ENCODE measurements around the gene PRDM16. TPM values are rescaled to one million over a fixed set of nuclear protein-coding genes. Genes with fewer than 3 reads are reported as not detected.

Gene PRDM16
- total and polyA plus RNA-seq, 2 of the 13 experiments (the other 11 are each of a cell fraction or from before 2014, with no cell fraction given) = 0.15 to 0.81 TPM

GRCh38 chr1:3248155-3249141 is 179.4 kb downstream of the PRDM16 start (continued):
- TF ChIP-seq FOXP4 (CRISPR knock-in tag; IDR thresholded peaks at IDR 0.05) = no peak
- TF ChIP-seq CREM (IDR thresholded peaks at IDR 0.05) = no peak
- TF ChIP-seq CREM (CRISPR knock-in tag; IDR thresholded peaks at IDR 0.05) = no peak
- TF ChIP-seq ZNF337 (CRISPR knock-in tag; IDR thresholded peaks at IDR 0.05; ENCODE audit: borderline replicate concordance, low read depth) = no peak
- TF ChIP-seq, protein P1, sequence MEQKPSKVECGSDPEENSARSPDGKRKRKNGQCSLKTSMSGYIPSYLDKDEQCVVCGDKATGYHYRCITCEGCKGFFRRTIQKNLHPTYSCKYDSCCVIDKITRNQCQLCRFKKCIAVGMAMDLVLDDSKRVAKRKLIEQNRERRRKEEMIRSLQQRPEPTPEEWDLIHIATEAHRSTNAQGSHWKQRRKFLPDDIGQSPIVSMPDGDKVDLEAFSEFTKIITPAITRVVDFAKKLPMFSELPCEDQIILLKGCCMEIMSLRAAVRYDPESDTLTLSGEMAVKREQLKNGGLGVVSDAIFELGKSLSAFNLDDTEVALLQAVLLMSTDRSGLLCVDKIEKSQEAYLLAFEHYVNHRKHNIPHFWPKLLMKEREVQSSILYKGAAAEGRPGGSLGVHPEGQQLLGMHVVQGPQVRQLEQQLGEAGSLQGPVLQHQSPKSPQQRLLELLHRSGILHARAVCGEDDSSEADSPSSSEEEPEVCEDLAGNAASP (CRISPR knock-in tag; IDR thresholded peaks at IDR 0.05; ENCODE audit: borderline replicate concordance) = no peak
- TF ChIP-seq ZNF788 (CRISPR knock-in tag; IDR thresholded peaks at IDR 0.05; ENCODE audit: borderline replicate concordance) = no peak
- TF ChIP-seq KLF11 (CRISPR knock-in tag; IDR thresholded peaks at IDR 0.05) = no peak
- no peak for TF ChIP-seq KLF13 (CRISPR knock-in tag; IDR thresholded peaks at IDR 0.05)
- no peak for TF ChIP-seq ZNF512B (CRISPR knock-in tag; IDR thresholded peaks at IDR 0.05; ENCODE audit: borderline replicate concordance)
- no peak for TF ChIP-seq FOXK2 (IDR thresholded peaks at IDR 0.05)
- no peak for TF ChIP-seq ZNF776 (CRISPR knock-in tag; IDR thresholded peaks at IDR 0.05)
- TF ChIP-seq PTBP1 (IDR thresholded peaks at IDR 0.05; ENCODE audit: low read depth, low read length, poor library complexity, severe bottlenecking) = no peak
- TF ChIP-seq HMGXB3 (CRISPR knock-in tag; IDR thresholded peaks at IDR 0.05; ENCODE audit: borderline replicate concordance) = no peak
